GM12875 (cell line): ENCODE measurements around the gene ZSCAN16.

Source experiments
- H3K4me3 ChIP-seq: one replicate; pipeline ENCODE4 v1.5.1; 2011; ENCODE audit warnings: low read depth, low read length, control low read depth
- TF ChIP-seq, protein P1 (sequence below): IDR thresholded peaks from 2 replicates; pipeline ENCODE4 v1.5.1; 2011; ENCODE audit warnings: low read depth, mild to moderate bottlenecking, control low read depth, inconsistent platforms, low read length, moderate library complexity, borderline replicate concordance; ENCODE audit not compliant: insufficient read depth

ZSCAN16 gene

DNA sequence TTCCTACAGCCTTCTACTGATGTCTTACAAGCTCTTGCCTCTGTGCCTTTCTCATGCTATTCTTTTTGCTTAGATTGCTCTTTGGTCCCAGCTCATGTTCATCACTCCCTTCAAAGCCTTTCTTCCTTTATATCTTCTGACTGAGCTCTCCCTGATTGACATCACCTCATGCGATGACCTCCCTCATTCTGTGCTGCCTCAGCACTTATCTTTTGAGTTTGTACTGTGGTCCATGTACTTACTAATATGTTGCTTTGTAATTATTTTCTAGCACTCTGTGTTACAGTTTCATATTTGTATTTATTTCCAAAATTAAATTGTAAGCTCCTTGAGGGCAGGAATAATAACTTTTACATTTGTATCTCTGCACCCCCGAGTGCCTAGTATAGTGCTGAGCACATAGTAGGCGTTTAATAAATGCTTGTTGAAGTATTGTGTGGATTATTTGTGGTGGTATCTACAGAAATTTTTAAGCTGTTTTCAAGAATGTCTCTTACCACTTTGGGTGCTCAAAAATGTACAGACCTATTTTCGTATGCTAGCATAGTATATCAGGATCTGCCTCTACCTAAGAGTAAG lies 34.7 kb downstream of the ZSCAN16 start:
- TF ChIP-seq, protein P1, sequence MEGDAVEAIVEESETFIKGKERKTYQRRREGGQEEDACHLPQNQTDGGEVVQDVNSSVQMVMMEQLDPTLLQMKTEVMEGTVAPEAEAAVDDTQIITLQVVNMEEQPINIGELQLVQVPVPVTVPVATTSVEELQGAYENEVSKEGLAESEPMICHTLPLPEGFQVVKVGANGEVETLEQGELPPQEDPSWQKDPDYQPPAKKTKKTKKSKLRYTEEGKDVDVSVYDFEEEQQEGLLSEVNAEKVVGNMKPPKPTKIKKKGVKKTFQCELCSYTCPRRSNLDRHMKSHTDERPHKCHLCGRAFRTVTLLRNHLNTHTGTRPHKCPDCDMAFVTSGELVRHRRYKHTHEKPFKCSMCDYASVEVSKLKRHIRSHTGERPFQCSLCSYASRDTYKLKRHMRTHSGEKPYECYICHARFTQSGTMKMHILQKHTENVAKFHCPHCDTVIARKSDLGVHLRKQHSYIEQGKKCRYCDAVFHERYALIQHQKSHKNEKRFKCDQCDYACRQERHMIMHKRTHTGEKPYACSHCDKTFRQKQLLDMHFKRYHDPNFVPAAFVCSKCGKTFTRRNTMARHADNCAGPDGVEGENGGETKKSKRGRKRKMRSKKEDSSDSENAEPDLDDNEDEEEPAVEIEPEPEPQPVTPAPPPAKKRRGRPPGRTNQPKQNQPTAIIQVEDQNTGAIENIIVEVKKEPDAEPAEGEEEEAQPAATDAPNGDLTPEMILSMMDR = no peak
- no peak overlapping the region for H3K4me3 ChIP-seq

DNA sequence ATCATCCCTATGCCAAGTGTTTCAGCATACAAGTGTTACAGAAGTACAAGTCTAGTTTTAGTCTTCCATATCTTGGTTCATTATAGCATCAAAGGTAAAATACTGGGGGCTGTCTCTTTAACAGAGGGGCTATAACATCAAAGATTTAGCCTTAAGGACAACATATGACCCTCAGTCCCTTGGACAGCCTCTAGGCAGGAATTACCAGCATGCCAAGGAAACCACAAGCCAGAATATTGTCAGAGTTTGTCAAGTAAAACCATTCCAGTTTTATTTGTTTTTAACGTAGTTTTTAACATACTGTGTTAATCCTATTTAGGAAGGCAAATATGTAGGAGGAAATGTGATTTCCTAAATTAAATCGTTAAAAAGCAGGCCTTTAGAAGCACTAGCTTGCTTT lies 35.8 kb downstream of the ZSCAN16 start:
- TF ChIP-seq, protein P1 = no peak
- H3K4me3 ChIP-seq = no peak overlapping the region

DNA sequence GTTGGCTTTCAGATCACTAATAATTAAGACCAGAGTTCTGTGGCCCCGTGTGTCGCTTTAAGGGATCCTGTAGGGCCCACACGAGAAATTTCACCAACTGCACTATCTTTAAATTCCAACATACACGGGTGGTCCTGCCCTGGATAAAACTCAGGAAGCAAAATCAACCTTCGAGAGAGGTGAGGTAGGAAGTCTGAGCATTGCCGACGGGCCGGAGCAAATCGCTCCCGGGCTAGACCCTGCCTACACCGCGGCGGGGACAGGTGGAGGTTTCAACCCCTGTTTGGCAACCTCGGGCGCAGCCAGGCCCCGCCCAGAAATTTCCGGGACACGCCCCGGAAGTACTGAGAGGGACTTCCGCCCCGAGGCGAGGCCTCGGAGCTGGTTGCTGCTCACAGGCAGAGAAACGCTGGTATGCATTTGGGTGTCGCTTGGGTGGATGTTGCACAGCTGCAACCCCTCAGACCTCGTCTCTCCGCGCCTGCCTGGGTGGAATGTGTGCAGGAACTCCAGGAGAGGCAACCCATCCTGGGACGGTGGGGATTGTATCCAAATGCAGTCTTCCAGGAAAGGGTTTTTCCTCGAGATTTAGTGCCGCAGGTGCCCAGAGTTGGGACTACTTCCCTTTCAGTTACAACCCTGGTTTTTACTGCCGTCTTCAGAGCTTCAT lies 37.1 kb downstream of the ZSCAN16 start:
- TF ChIP-seq, protein P1 = no peak
- H3K4me3 ChIP-seq = peak overlapping the region; percentile 48

DNA sequence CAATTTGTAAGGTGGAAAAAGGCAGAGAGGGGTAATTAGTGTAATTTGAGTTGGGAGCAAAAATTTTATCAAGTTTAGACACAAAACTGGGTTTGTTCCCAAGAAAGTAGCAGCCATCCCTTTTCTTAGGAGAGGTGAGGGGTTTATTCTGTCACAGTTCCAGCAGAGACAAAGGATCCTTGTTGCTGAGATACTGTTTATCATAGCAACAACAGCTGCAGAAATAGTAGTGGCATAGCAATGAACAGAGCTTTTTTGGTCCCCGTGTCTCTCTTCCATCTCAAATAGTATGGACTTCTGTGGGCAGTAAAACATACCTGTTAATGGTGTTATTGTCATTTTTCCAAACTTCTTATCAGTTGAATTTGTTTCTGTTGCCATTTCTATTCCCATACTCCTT lies 41.2 kb downstream of the ZSCAN16 start:
- no peak overlapping the region for H3K4me3 ChIP-seq
- TF ChIP-seq, protein P1 = no peak

DNA sequence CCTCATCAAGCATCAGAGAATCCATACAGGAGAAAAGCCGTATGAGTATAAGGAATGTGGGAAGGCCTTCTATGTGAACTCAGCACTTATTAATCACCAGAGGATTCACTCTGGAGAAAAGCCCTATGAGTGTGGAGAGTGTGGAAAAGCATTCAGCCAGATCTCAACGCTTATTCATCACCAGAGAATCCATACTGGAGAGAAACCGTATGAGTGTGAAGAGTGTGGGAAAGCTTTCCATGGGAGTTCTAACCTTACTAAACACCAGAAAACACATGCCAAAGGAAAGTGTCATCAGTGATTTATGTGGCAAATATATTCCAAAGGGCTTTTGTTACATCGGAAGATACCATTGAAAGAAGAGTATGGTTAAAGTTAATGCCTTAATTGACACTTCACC lies 42.7 kb downstream of the ZSCAN16 start:
- no peak overlapping the region for H3K4me3 ChIP-seq
- TF ChIP-seq, protein P1 = no peak

DNA sequence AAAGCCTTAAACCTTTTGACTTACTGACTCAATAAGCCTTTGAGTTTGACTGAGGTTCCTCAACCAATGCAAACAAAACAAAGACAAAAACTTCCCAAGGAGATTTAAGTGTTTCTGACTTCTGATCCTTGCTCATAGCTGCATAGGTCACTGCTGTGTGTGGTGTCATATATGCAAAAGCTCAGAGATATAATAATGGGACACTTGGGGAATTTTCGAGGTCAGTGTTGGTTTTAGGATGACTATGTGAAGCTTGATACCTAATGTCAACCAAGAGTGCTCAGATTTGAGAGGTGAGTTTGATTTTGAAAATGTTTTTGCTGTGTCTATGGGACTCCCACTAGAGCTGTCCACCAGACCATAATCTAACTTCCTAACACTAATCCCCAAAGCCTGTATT lies 43.5 kb downstream of the ZSCAN16 start:
- no peak overlapping the region for H3K4me3 ChIP-seq
- TF ChIP-seq, protein P1 = no peak

DNA sequence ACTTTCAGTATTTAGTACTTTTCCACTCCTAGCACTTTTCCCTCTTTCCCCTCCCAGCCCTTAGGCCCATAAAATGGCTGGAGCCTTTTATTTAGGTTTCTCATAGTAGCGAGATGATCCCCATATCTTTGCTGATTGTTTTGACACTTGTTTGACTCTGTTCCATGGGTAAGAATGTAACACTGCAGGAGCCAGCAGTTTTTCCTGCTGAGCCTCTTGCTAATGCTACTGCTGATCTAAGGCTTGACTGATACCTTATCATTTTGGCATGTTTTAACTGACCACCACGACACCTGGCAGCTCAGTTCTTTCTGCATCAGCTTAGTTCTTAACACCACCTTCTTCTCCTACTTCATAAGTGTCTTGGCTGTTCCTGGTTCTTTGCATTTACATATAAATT lies 46.9 kb downstream of the ZSCAN16 start:
- H3K4me3 ChIP-seq = no peak overlapping the region
- TF ChIP-seq, protein P1 = no peak
